ENCODE data around the gene ESAM.

Gene ESAM

GRCh38 chr11:124727474-124727873, 34.6 kb downstream of the ESAM start:
- DNase-seq = no peak

GRCh38 chr11:124725719-124726105, 36.4 kb downstream of the ESAM start:
- DNase-seq = no peak

- DNase-seq = no peak
These were observed 36.9 kb downstream of the ESAM start for GRCh38 chr11:124724979-124725718.

DNA sequence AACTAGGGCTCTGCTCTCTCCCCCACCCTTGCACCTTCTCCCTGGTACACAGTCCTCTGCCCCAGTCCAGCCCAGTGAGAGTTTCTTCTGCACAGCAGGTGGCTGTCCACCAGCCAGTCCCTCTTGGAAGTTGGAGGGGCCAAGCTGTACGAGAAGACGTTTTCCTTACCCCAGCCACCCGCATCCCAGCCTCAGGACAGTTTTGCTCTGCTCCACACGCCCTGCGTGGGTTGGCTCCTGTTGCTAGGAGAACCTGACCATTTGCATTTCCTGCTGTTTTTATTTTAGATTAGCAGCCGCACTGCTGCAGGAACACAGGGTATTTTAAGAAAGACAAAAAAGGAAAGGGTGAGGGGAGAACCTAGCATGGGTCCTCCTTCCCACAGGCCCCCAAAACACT, 39.9 kb downstream of the ESAM start:
- DNase-seq = no peak

- DNase-seq = no peak
These were observed 42.6 kb downstream of the ESAM start for GRCh38 chr11:124719534-124719933.

- no peak for DNase-seq
These were observed 43.3 kb downstream of the ESAM start for GRCh38 chr11:124718801-124719200.

- DNase-seq = peak; percentile 24
These were observed 44.1 kb downstream of the ESAM start for GRCh38 chr11:124717786-124718651.

- DNase-seq = no peak
These were observed 44.7 kb downstream of the ESAM start for GRCh38 chr11:124717421-124717785.

- no peak for DNase-seq
These were observed 45.5 kb downstream of the ESAM start for GRCh38 chr11:124716591-124716990.

DNA sequence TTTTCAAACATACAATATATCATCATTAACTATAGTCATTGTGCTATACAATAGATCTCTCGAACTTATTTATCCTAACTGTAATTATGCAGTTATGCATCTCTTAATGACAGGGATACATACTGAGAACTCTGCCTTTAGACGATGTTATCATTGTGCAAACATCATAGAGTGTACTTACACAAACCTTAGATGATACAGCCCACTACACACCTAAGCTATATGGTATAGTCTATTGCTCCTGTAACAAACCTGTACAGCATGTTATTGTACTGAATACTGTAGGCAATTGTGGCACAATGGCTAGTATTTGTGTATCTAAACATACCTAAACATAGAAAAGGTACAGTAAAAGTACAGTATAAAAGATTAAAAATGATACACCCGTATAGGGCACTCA, 49.7 kb downstream of the ESAM start:
- no peak for DNase-seq

DNA sequence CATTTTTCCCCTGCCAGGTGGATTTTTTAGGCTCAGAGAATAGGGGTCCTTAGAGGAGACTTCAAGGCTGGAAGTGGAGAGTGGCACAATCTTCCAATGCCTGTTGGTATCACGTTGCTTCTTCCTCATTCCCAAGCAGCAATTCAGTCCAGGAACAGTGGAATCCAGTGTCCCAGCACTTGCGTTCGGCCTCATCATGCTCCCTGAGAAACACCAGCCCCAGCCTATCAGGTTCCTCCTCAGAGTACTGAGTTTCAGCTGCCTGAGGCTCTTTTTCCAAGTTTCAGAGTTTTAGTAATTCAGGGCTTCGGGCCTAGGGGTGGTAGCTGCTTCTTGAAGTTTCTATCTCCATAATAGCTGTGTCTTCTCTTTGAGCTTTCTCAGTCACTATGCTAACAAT, 54.3 kb downstream of the ESAM start:
- DNase-seq = no peak

Data from activated CD8-positive, alpha-beta memory T cell treated with anti-CD3 and anti-CD28 coated beads, Interleukin-2, amount 50 U/mL, for 4 hours (primary cell).